Activated CD4-positive, alpha-beta T cell treated with anti-CD3 and anti-CD28 coated beads for 24 hours (primary cell): Measurements from ENCODE around the gene MYH3.

ENCODE experiments used
- DNase-seq, 2 donors: peaks; one replicate each; pipeline ENCODE4 v3.0.0-alpha.2; 2020; ENCODE audit warnings: low read depth in 2 of 2

Gene MYH3

GRCh38 chr17:10613775-10614513, 43.2 kb downstream of the MYH3 start:
- no peak for DNase-seq

GRCh38 chr17:10612957-10613744, 44.0 kb downstream of the MYH3 start:
- no peak for DNase-seq

- DNase-seq: no peak
These were observed 46.2 kb downstream of the MYH3 start for GRCh38 chr17:10610884-10611283.

GRCh38 chr17:10608244-10608643, 48.9 kb downstream of the MYH3 start:
- DNase-seq: no peak

GRCh38 chr17:10606110-10606509, 51.0 kb downstream of the MYH3 start:
- DNase-seq: no peak

- DNase-seq: no peak
These were observed 51.8 kb downstream of the MYH3 start for GRCh38 chr17:10605221-10605783.

GRCh38 chr17:10604521-10604920, 52.6 kb downstream of the MYH3 start:
- DNase-seq: no peak

- DNase-seq: no peak
These were observed 53.2 kb downstream of the MYH3 start for GRCh38 chr17:10603931-10604330.

- DNase-seq: no peak
These were observed 56.5 kb downstream of the MYH3 start for GRCh38 chr17:10600571-10600970.

- no peak for DNase-seq
These were observed 58.5 kb downstream of the MYH3 start for GRCh38 chr17:10598621-10599020.

GRCh38 chr17:10589553-10590145, 67.5 kb downstream of the MYH3 start:
- DNase-seq: no peak

- no peak for DNase-seq
These were observed 71.6 kb downstream of the MYH3 start for GRCh38 chr17:10585529-10585928.

- DNase-seq: no peak
These were observed 73.3 kb downstream of the MYH3 start for GRCh38 chr17:10583834-10584233.

GRCh38 chr17:10579270-10579669, 77.8 kb downstream of the MYH3 start:
- DNase-seq: no peak
